Smooth muscle cell (in vitro differentiated cells): ENCODE data around the gene CTCF. TPM values are rescaled to one million over a fixed set of nuclear protein-coding genes. Genes with fewer than 3 reads are reported as not detected.

ENCODE experiments used
- DNase-seq: peaks from one replicate; lab custom pipeline; 2025; ENCODE audit not compliant: unreplicated experiment; lab: John Stamatoyannopoulos, UW
- H2AFZ ChIP-seq: fragments of 200-600 bp; sonication (generic); 2 replicates; pipeline ENCODE4 v1.6.0; 2016; ENCODE audit warnings: antibody characterized with exemption, low read depth, mild to moderate bottlenecking
- H3F3A ChIP-seq: fragments of 200-600 bp; sonication (generic); 2 replicates; pipeline ENCODE4 v1.6.0; 2017; ENCODE audit warnings: antibody characterized with exemption, low read depth
- H3K27ac ChIP-seq: fragments of 200-600 bp; sonication (generic); 2 replicates; pipeline ENCODE4 v1.5.1; 2016; ENCODE audit warnings: low read depth, mild to moderate bottlenecking
- H3K27me3 ChIP-seq: fragments of 200-600 bp; sonication (generic); 2 replicates; pipeline ENCODE4 v1.6.1; 2016; ENCODE audit warnings: low read depth, mild to moderate bottlenecking
- H3K36me3 ChIP-seq: fragments of 200-600 bp; sonication (generic); 2 replicates; pipeline ENCODE4 v1.5.1; 2016; ENCODE audit warnings: low read depth
- H3K4me1 ChIP-seq: fragments of 200-600 bp; sonication (generic); 2 replicates; pipeline ENCODE4 v1.5.1; 2016; ENCODE audit warnings: low read depth
- H3K4me2 ChIP-seq: fragments of 200-600 bp; sonication (generic); 2 replicates; pipeline ENCODE4 v1.6.0; 2016; ENCODE audit warnings: mild to moderate bottlenecking
- H3K4me3 ChIP-seq: fragments of 200-600 bp; sonication (generic); 2 replicates; pipeline ENCODE4 v1.5.1; 2016; ENCODE audit warnings: mild to moderate bottlenecking
- H3K79me2 ChIP-seq: fragments of 200-600 bp; sonication (generic); 2 replicates; pipeline ENCODE4 v1.6.0; 2016; ENCODE audit warnings: low read depth, mild to moderate bottlenecking
- H3K9ac ChIP-seq: fragments of 200-600 bp; sonication (generic); 2 replicates; pipeline ENCODE4 v1.6.0; 2016; ENCODE audit warnings: low read depth
- H3K9me3 ChIP-seq: fragments of 200-600 bp; sonication (generic); replicated peaks from 2 replicates; pipeline ENCODE4 v1.5.1; 2016; ENCODE audit warnings: low read depth
- H4K20me1 ChIP-seq: fragments of 200-600 bp; sonication (generic); 2 replicates; pipeline ENCODE4 v1.6.0; 2016; ENCODE audit warnings: low read depth
- CTCF ChIP-seq: fragments of 200-600 bp; sonication (generic); IDR thresholded peaks from 2 replicates; pipeline ENCODE4 v1.5.1; 2017; ENCODE audit warnings: borderline replicate concordance, mild to moderate bottlenecking, antibody characterized with exemption; ENCODE audit not compliant: insufficient read depth, poor library complexity, severe bottlenecking
- WGBS: methylation state at CpG from one replicate; pipeline ENCODE4 v1.1.7; 2016; ENCODE audit warnings: low lambda C conversion rate; 5-methylcytosine and 5-hydroxymethylcytosine counted together
- polyA plus RNA-seq: library from polyadenylated mRNA; unstranded; fragments of >200 nt; fragmentation: Nextera tagmentation; extraction: Ambion mirVana; gene quantifications from 2 replicates; pipeline ENCODE4 v1.2.1, GENCODE V29; 2016
- total RNA-seq: library from RNA; depleted of rRNA; stranded (reverse); fragments of >200 nt; gene quantifications from 2 replicates; pipeline ENCODE4 v1.2.3, GENCODE V29; 2014

CTCF gene
- total and polyA plus RNA-seq, 2 experiments from 2014 or later: 28.4 to 32.4 TPM

DNA sequence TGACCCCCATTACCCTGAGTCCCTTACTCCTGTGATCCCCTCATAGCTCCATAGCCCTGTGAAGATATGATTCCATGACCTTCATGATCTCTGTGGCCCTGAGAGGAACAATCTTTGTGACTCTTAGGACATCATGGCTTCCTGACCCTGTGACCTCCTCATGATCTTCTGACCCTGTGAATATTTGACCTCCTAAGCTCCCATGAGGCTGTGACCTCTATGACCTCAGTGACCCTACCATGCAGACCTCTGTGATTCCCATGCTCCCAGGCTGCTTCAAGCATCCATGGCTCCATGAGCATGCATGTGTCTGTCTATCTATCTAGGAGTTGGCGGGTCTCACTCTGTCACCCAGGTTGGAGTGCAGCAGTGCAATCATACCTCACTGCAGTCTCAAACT lies 21.6 kb upstream of the CTCF start:
- DNase-seq: no peak
- Histone ChIP-seq H3K79me2 (no peaks in the 10 kb centered on the region), H3K4me3 (no peak overlapping the region), H3K9me3 (no peaks in the 10 kb centered on the region), H2AFZ (no peak overlapping the region), H3K36me3 (no peaks in the 10 kb centered on the region), H3F3A (peaks cover 3% of the 10 kb centered on the region), H3K4me1 (peaks cover 12% of the 10 kb centered on the region), H3K4me2 (no peak overlapping the region), H3K27me3 (no peaks in the 10 kb centered on the region), H3K9ac (no peak overlapping the region), H4K20me1 (peaks cover 90% of the 10 kb centered on the region), H3K27ac (no peak overlapping the region)
- TF ChIP-seq CTCF: no peak
- WGBS: 95% methylated on average over 1 of the region's 1 CpG

- 90% methylated on average over 14 of the region's 14 CpGs for WGBS
- Histone ChIP-seq H3K9ac (no peak overlapping the region), H3K27ac (no peak overlapping the region), H3K4me3 (no peak overlapping the region), H2AFZ (no peak overlapping the region), H4K20me1 (peaks cover 87% of the 10 kb centered on the region), H3F3A (peaks cover 3% of the 10 kb centered on the region), H3K4me2 (no peak overlapping the region), H3K4me1 (peaks cover 12% of the 10 kb centered on the region), H3K9me3 (no peaks in the 10 kb centered on the region), H3K27me3 (no peaks in the 10 kb centered on the region), H3K36me3 (no peaks in the 10 kb centered on the region), H3K79me2 (no peaks in the 10 kb centered on the region)
- DNase-seq: no peak
- TF ChIP-seq CTCF: no peak
These were observed 20.7 kb upstream of the CTCF start for GRCh38 chr16:67541391-67542263.

DNA sequence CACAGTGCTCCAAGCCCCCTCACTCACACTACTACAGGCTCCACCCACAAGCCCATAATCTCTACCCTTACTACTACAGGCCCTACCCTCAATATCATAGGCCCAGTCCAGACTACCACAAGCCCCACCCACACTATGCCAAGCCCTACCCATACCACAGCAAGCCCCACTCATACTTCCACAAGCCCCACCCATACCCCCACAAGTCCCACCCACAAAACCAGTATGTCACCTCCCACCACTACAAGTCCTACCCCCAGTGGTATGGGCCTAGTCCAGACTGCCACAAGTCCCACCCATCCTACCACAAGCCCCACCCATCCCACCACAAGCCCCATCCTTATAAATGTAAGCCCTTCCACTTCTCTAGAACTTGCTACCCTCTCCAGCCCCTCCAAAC lies 19.9 kb upstream of the CTCF start:
- no peak for DNase-seq
- H3K36me3 ChIP-seq: no peaks in the 10 kb centered on the region
- no peaks in the 10 kb centered on the region for H3K27me3 ChIP-seq
- H3K9ac ChIP-seq: no peak overlapping the region
- no peak overlapping the region for H3K27ac ChIP-seq
- H3K4me3 ChIP-seq: no peak overlapping the region
- H3K79me2 ChIP-seq: no peaks in the 10 kb centered on the region
- peaks cover 12% of the 10 kb centered on the region for H3K4me1 ChIP-seq
- H4K20me1 ChIP-seq: peaks cover 87% of the 10 kb centered on the region
- no peak for TF ChIP-seq CTCF
- H3K4me2 ChIP-seq: no peak overlapping the region
- H3F3A ChIP-seq: peaks cover 3% of the 10 kb centered on the region
- H2AFZ ChIP-seq: no peak overlapping the region
- no peaks in the 10 kb centered on the region for H3K9me3 ChIP-seq

DNA sequence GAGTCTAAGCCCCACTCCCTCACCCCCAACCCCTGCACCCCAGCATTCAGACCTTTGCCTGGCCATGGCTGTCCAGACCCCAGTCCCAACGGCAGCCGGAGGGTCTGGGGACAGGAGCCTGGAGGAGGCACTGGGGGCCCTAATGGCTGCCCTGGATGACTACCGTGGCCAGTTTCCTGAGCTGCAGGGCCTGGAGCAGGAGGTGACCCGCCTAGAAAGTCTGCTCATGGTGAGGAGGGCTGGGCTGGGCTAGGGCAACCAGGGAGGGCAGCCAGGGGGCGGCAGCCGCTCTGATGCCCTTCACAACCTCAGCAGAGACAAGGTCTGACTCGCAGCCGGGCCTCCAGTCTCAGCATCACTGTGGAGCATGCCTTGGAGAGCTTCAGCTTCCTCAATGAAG lies 19.3 kb upstream of the CTCF start:
- Histone ChIP-seq H3K36me3 (no peaks in the 10 kb centered on the region), H3K27me3 (no peaks in the 10 kb centered on the region), H3K79me2 (no peaks in the 10 kb centered on the region), H3K4me2 (no peak overlapping the region), H3K9ac (no peak overlapping the region), H3F3A (peaks cover 3% of the 10 kb centered on the region), H3K4me3 (no peak overlapping the region), H3K4me1 (peaks cover 7% of the 10 kb centered on the region), H3K27ac (no peak overlapping the region), H4K20me1 (peaks cover 87% of the 10 kb centered on the region), H3K9me3 (no peaks in the 10 kb centered on the region), H2AFZ (no peak overlapping the region)
- WGBS: 94% methylated on average over 8 of the region's 8 CpGs
- TF ChIP-seq CTCF: no peak
- no peak for DNase-seq
